Esophagus muscularis mucosa (tissue), 4 donors: ENCODE measurements around the gene AJUBA. TPM values are rescaled to one million over a fixed set of nuclear protein-coding genes. Genes with fewer than 3 reads are reported as not detected.
"Not testable (repeated sequence)": the region's sequence is repeated elsewhere in the genome, so short reads cannot be mapped to it uniquely, and the experiment has no call there.

Source experiments
- DNase-seq: peaks from one replicate; pipeline ENCODE4 v3.0.0-alpha.2; 2017; ENCODE audit errors: extremely low spot score
- H3K27ac ChIP-seq, 4 donors: fragments of 200-600 bp; sonication (generic); replicated peaks in 1 of 4; 1 replicate in 3 of 4; 2 replicates in 1 of 4; pipeline ENCODE4 v1.5.1; 2016 to 2019; ENCODE audit warnings: mild to moderate bottlenecking in 1 of 4
- H3K27me3 ChIP-seq, 4 donors: fragments of 200-600 bp; sonication (generic); one replicate each; pipeline versions ENCODE4 v1.5.1 to v1.6.0; 2016 to 2019
- H3K36me3 ChIP-seq, 4 donors: fragments of 200-600 bp; sonication (generic); one replicate each; pipeline ENCODE4 v1.5.1; 2016 to 2019
- H3K4me1 ChIP-seq, 4 donors: fragments of 200-600 bp; sonication (generic); one replicate each; pipeline ENCODE4 v1.5.1; 2016 to 2019
- H3K4me3 ChIP-seq, 4 donors: fragments of 200-600 bp; sonication (generic); 1 replicate in 2 of 4; 2 replicates in 2 of 4; pipeline ENCODE4 v1.5.1; 2016 to 2019; ENCODE audit warnings: mild to moderate bottlenecking in 4 of 4, moderate library complexity in 1 of 4
- H3K9me3 ChIP-seq, 4 donors: fragments of 200-600 bp; sonication (generic); 1 replicate in 3 of 4; 2 replicates in 1 of 4; pipeline ENCODE4 v1.5.1; 2016 to 2019
- EP300 ChIP-seq: sonication (generic); formaldehyde crosslinking; IDR thresholded peaks from one replicate; pipeline ENCODE4 v1.6.1; 2017; ENCODE audit warnings: antibody characterized with exemption
- POLR2A ChIP-seq: fragments of 450-650 bp; IDR thresholded peaks from one replicate; pipeline ENCODE4 v1.6.1; 2017; ENCODE audit warnings: antibody characterized with exemption, moderate library complexity, mild to moderate bottlenecking, low read depth
- POLR2AphosphoS5 ChIP-seq, 2 donors: sonication (generic); formaldehyde crosslinking; IDR thresholded peaks; one replicate each; pipeline ENCODE4 v1.6.1; 2017; ENCODE audit warnings: antibody characterized with exemption in 2 of 2
- WGBS: methylation state at CpG from one replicate; pipeline ENCODE4 v1.1.5; 2018; 5-methylcytosine and 5-hydroxymethylcytosine counted together
- intact Hi-C: fragments of 100-400 bp; cut with DNase I; formaldehyde crosslinking; loops from one replicate; pipeline ENCODE4 v1.15.1; 2023
- total RNA-seq, 4 donors: library from RNA; depleted of rRNA; stranded (reverse); fragments of >200 nt; gene quantifications; one replicate each; pipeline versions ENCODE4 v1.1.0 to v1.2.1, GENCODE V29; 2016
- TF ChIP-seq, protein P1 (sequence below), 3 experiments: fragments of 200-600 bp in 2 of 3; fragments of 450-650 bp in 1 of 3; sonication (generic) in 2 of 3; IDR thresholded peaks; one replicate each; pipeline ENCODE4 v1.5.1; 2017 to 2019; ENCODE audit warnings: antibody characterized with exemption in 3 of 3, mild to moderate bottlenecking in 2 of 3, moderate library complexity in 1 of 3

The AJUBA gene
- total RNA-seq, 4 donors from 2014 or later: 7.0 to 32.5 (median 17.9) TPM

DNA sequence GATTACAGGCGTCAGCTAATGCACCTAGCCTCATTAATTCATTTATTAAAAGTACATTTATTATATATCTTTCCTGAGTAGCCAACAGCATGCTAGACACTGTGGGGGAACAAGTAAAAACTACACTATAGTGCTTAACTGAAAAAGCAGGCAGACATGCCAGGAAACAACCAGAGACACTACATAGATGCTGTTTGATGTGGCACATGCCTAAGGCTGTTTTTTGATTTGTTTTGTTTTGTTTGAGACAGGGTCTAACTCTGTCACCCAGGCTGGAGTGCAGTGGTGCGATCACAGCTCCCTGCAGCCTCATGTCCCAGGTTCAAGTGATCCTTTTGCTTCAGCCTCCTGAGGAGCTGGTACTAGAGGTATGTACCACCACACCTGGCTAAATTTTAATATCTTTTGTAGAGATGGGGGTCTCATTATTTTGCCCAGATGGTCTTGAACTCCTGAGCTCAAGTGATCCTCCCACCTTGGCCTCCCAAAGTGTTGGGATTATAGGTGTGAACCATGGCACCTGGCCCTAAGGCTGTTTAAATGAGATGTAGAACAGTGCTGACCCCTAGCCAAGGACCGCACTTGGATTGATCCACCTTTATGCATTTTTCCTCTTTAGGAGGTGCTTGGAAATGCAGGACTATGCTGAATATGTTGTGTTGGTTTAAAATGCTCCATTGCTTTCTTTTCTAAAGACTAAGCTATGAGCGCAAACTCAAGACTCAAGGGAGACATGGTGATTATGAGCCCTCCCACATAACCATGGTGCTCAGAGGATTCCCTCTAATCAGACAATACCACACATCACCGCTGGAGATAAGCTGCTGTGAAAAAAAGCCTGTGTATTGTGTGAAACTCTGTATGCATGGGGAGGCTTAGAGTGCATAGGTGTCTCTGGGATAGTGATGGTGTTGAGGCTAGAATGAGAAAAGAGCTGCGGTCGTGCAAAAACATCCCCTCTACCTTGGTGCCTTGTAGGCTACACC lies 38.1 kb upstream of the AJUBA start:
- Histone ChIP-seq H3K9me3 (no peaks in the 10 kb centered on the region), H3K4me1 (peaks cover 0 to 3% (median 0%) of the 10 kb centered on the region in 4 donors), H3K27me3 (no peaks in the 10 kb centered on the region), H3K36me3 (peaks cover 2 to 16% (median 10%) of the 10 kb centered on the region in 4 donors), H3K27ac (no peak overlapping the region), H3K4me3 (no peak overlapping the region)
- intact Hi-C loops: no loop called here
- no peak for DNase-seq
- no peak for TF ChIP-seq EP300
- TF ChIP-seq, protein P1, sequence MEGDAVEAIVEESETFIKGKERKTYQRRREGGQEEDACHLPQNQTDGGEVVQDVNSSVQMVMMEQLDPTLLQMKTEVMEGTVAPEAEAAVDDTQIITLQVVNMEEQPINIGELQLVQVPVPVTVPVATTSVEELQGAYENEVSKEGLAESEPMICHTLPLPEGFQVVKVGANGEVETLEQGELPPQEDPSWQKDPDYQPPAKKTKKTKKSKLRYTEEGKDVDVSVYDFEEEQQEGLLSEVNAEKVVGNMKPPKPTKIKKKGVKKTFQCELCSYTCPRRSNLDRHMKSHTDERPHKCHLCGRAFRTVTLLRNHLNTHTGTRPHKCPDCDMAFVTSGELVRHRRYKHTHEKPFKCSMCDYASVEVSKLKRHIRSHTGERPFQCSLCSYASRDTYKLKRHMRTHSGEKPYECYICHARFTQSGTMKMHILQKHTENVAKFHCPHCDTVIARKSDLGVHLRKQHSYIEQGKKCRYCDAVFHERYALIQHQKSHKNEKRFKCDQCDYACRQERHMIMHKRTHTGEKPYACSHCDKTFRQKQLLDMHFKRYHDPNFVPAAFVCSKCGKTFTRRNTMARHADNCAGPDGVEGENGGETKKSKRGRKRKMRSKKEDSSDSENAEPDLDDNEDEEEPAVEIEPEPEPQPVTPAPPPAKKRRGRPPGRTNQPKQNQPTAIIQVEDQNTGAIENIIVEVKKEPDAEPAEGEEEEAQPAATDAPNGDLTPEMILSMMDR (IDR thresholded peaks at IDR 0.05): no peak
- no peak for TF ChIP-seq POLR2AphosphoS5 (IDR thresholded peaks at IDR 0.05)
- TF ChIP-seq POLR2A: no peak
- WGBS: 91% methylated on average over 7 of the region's 7 CpGs

DNA sequence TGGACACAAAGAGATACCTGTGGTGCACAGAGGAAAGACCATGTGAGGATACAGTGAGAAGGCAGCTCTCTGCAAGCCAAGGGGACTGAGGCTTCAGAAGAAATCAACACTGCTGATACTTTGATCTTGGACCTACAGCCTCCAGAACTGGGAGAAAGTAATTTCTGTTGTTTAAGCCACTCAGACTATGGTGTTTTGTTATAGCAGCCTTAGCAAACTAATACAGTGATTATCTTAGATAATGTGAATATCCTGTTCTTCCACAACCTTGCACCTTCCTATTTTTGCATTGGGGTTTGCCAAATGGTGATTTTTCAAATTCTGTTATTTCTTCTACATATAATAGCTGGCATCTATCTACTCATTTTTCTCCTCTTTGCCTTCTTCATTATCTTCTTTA lies 35.8 kb upstream of the AJUBA start:
- Histone ChIP-seq H3K4me1 (peaks cover 0 to 3% (median 0%) of the 10 kb centered on the region in 4 donors), H3K9me3 (no peaks in the 10 kb centered on the region), H3K36me3 (no peaks in the 10 kb centered on the region), H3K27me3 (no peaks in the 10 kb centered on the region), H3K4me3 (no peak overlapping the region), H3K27ac (no peak overlapping the region)
- intact Hi-C loops: no loop called here
- DNase-seq: no peak
- no peak for TF ChIP-seq POLR2AphosphoS5 (IDR thresholded peaks at IDR 0.05)
- TF ChIP-seq, protein P1 (IDR thresholded peaks at IDR 0.05): no peak
- TF ChIP-seq EP300: no peak
- TF ChIP-seq POLR2A: no peak

DNA sequence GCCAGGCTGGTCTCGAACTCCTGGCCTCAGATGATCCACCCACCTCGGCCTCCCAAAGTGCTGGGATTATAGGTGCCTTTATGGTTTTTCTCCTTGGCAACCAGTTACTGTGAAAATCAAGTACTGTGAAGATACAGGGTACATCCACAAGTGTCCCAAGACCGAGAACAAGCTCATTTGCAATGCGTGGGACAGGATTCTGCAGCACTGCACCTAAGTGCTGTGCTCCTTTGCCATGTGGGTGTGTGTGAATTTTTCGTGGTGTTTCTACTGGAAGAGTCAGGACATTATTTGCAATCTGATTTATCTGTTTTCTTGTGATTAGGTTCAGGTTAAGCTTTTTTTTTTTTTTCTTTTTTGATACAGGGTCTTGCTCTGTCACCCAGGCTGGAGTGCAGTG lies 34.7 kb upstream of the AJUBA start:
- WGBS: 95% methylated on average over 5 of the region's 5 CpGs
- intact Hi-C loops: no loop called here
- Histone ChIP-seq H3K27me3 (no peaks in the 10 kb centered on the region), H3K9me3 (no peaks in the 10 kb centered on the region), H3K4me1 (peaks cover 0 to under 1% (median 0%) of the 10 kb centered on the region in 4 donors), H3K36me3 (no peaks in the 10 kb centered on the region), H3K27ac (no peak overlapping the region), H3K4me3 (no peak overlapping the region)
- DNase-seq: no peak
- TF ChIP-seq POLR2AphosphoS5 (IDR thresholded peaks at IDR 0.05): no peak
- TF ChIP-seq, protein P1 (IDR thresholded peaks at IDR 0.05): no peak
- TF ChIP-seq EP300: no peak
- TF ChIP-seq POLR2A: no peak

DNA sequence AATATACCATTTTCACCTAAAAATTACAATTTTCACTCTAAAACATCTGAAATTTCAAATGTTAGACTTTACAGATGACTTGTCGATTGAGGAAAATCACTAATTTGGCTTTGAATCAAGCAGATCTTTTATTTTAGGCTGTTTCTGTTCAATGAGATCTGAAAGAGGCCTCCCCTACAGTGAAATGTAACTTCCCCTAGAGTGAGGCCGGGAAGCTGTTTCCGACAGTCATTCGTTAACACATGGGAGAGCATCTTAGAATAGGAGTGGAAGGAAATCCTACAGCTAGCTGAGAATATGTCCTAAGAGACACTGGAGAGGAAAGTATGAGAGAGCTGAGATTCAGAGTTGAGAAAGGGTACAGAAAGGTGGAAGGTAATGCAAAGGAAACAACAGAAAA lies 33.3 kb upstream of the AJUBA start:
- Histone ChIP-seq H3K4me3 (no peak overlapping the region), H3K27ac (no peak overlapping the region), H3K4me1 (peaks cover 0 to under 1% (median 0%) of the 10 kb centered on the region in 4 donors), H3K9me3 (no peaks in the 10 kb centered on the region), H3K27me3 (no peaks in the 10 kb centered on the region), H3K36me3 (no peaks in the 10 kb centered on the region)
- WGBS: 80% methylated on average over 4 of the region's 4 CpGs
- DNase-seq: no peak
- TF ChIP-seq POLR2A: no peak
- TF ChIP-seq, protein P1 (IDR thresholded peaks at IDR 0.05): no peak
- no peak for TF ChIP-seq EP300
- TF ChIP-seq POLR2AphosphoS5 (IDR thresholded peaks at IDR 0.05): no peak
- intact Hi-C loops: no loop called here

DNA sequence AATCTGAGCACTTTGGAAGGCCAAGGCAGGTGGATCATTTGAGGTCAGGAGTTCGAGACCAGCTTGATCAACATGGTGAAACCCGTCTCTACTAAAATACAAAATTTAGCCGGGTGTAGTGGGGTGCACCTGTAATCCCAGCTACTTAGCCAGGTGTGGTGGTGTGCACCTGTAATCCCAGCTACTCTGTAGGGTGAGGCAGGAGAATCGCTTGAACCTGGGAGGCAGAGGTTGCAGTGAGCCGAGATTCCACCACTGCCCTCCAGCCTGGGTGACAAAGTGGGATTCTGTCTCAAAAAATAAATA lies 31.4 kb upstream of the AJUBA start:
- H3K4me3 ChIP-seq, H3K27me3 ChIP-seq, H3K27ac ChIP-seq, DNase-seq, H3K9me3 ChIP-seq, intact Hi-C loops, H3K36me3 ChIP-seq: not testable (repeated sequence)
- WGBS: 82% methylated on average over 5 of the region's 5 CpGs
- peaks cover 0 to 16% (median 14%) of the 10 kb centered on the region in 4 donors for H3K4me1 ChIP-seq
